H1 (cell line): ENCODE data around the gene SLC39A9. TPM values are rescaled to one million over a fixed set of nuclear protein-coding genes. Genes with fewer than 3 reads are reported as not detected.

ENCODE experiments used
- CTCF ChIA-PET: fragments of 300-600 bp; sonication (Branson Sonifier 250); formaldehyde crosslinking; loops from one replicate; lab custom pipeline; 2021; ENCODE audit not compliant: partially characterized antibody; lab: Charles Lee
- POLR2A ChIA-PET: fragments of 300-600 bp; sonication (Branson Sonifier 250); formaldehyde crosslinking; loops from one replicate; lab custom pipeline; 2021; ENCODE audit warnings: inconsistent platforms; ENCODE audit not compliant: partially characterized antibody; lab: Charles Lee
- DNase-seq, 2 experiments: peaks; one replicate each; pipeline versions ENCODE4 v3.0.0 to v3.0.0-alpha.2; 2010 to 2022; ENCODE audit warnings: low spot score in 2 of 2, low read depth in 1 of 2, mixed read lengths in 1 of 2
- FAIRE-seq: peaks from 2 replicates; lab custom pipeline; 2011; peaks lifted over from hg19 to GRCh38; lab: Jason Lieb, UNC
- H2AFZ ChIP-seq: 2 replicates; pipeline ENCODE4 v1.8.1; 2012; ENCODE audit warnings: low read length, inconsistent platforms
- H2AK5ac ChIP-seq: 2 replicates; pipeline ENCODE4 v1.6.1; 2013; ENCODE audit warnings: low read depth, low read length
- H2BK120ac ChIP-seq: replicated peaks from 2 replicates; pipeline ENCODE3; 2013; ENCODE audit warnings: low read depth, low read length, inconsistent platforms
- H2BK12ac ChIP-seq: 2 replicates; pipeline ENCODE4 v1.6.1; 2013; ENCODE audit warnings: low read depth, low read length
- H2BK15ac ChIP-seq: 2 replicates; pipeline ENCODE4 v1.6.1; 2013; ENCODE audit warnings: low read length
- H2BK20ac ChIP-seq: 2 replicates; pipeline ENCODE4 v1.6.1; 2013; ENCODE audit warnings: low read length
- H2BK5ac ChIP-seq: 2 replicates; pipeline ENCODE4 v1.6.1; 2013; ENCODE audit warnings: low read depth, low read length
- H3K14ac ChIP-seq: 2 replicates; pipeline ENCODE4 v1.6.1; 2013; ENCODE audit warnings: inconsistent platforms; ENCODE audit not compliant: insufficient read length
- H3K18ac ChIP-seq: 2 replicates; pipeline ENCODE4 v1.6.1; 2013; ENCODE audit warnings: low read length; ENCODE audit errors: extremely low read depth
- H3K23ac ChIP-seq: 2 replicates; pipeline ENCODE4 v1.6.1; 2013; ENCODE audit warnings: inconsistent platforms; ENCODE audit not compliant: insufficient read length
- H3K23me2 ChIP-seq: 2 replicates; pipeline ENCODE4 v1.6.1; 2013; ENCODE audit warnings: low read depth, low read length
- H3K27ac ChIP-seq: 2 replicates; pipeline ENCODE4 v1.6.1; 2011; ENCODE audit warnings: low read depth, low read length, inconsistent platforms
- H3K27me3 ChIP-seq, 4 experiments: replicated peaks in 1 of 4; 1 replicate in 1 of 4; 2 replicates in 3 of 4; pipeline versions ENCODE4 v1.6.1 to v1.8.1; 2011 to 2013; ENCODE audit warnings: low read length in 3 of 4, mild to moderate bottlenecking in 3 of 4, inconsistent platforms in 2 of 4, mixed read lengths in 2 of 4, moderate library complexity in 1 of 4; ENCODE audit not compliant: control insufficient read depth in 3 of 4, insufficient read depth in 3 of 4; ENCODE audit errors: extremely low read depth in 1 of 4
- H3K36me3 ChIP-seq, 4 experiments: 2 replicates each; pipeline versions ENCODE4 v1.6.1 to v1.8.1; 2011 to 2013; ENCODE audit warnings: mild to moderate bottlenecking in 4 of 4, low read length in 3 of 4, moderate library complexity in 2 of 4, control low read depth in 1 of 4, inconsistent platforms in 1 of 4; ENCODE audit not compliant: insufficient read depth in 4 of 4, control insufficient read depth in 2 of 4
- H3K4ac ChIP-seq: replicated peaks from 2 replicates; pipeline ENCODE3; 2013; ENCODE audit warnings: low read length, low read depth, mixed read lengths, inconsistent platforms; ENCODE audit not compliant: insufficient read length
- H3K4me1 ChIP-seq, 4 experiments: replicated peaks in 1 of 4; 1 replicate in 1 of 4; 2 replicates in 3 of 4; pipeline versions ENCODE4 v1.6.1 to v1.8.1; 2011 to 2013; ENCODE audit warnings: low read length in 3 of 4, inconsistent platforms in 2 of 4, mixed read lengths in 1 of 4; ENCODE audit not compliant: insufficient read depth in 4 of 4, control insufficient read depth in 3 of 4
- H3K4me2 ChIP-seq, 2 experiments: 2 replicates each; pipeline versions ENCODE4 v1.6.1 to v1.8.1; 2011 to 2013; ENCODE audit warnings: low read depth in 2 of 2, low read length in 2 of 2, control low read depth in 1 of 2, inconsistent platforms in 1 of 2, mild to moderate bottlenecking in 1 of 2; ENCODE audit not compliant: insufficient read depth in 1 of 2
- H3K4me3 ChIP-seq, 4 experiments: fragments of 200-600, 300-600 bp in 1 of 4; sonication (generic), shearing (Covaris generic), sonication (Bioruptor Twin) in 1 of 4; 2 replicates each; pipeline versions ENCODE4 v1.5.1 to v1.8.1; 2011 to 2016; ENCODE audit warnings: low read length in 4 of 4, low read depth in 3 of 4, control low read depth in 2 of 4, inconsistent platforms in 2 of 4, mild to moderate bottlenecking in 2 of 4, mixed read lengths in 1 of 4, moderate library complexity in 1 of 4; ENCODE audit not compliant: insufficient read depth in 2 of 4; ENCODE audit errors: extremely low read depth in 1 of 4
- H3K56ac ChIP-seq: replicated peaks from 2 replicates; pipeline ENCODE3; 2013; ENCODE audit warnings: low read depth, mild to moderate bottlenecking, mixed read lengths, low read length, inconsistent platforms; ENCODE audit not compliant: insufficient read length
- H3K79me1 ChIP-seq: 2 replicates; pipeline ENCODE4 v1.6.1; 2013; ENCODE audit warnings: low read depth, low read length, control low read depth
- H3K79me2 ChIP-seq, 2 experiments: 2 replicates each; pipeline versions ENCODE4 v1.6.1 to v1.8.1; 2012 to 2013; ENCODE audit warnings: low read length in 2 of 2, mild to moderate bottlenecking in 2 of 2, inconsistent platforms in 1 of 2; ENCODE audit not compliant: insufficient read depth in 2 of 2, control insufficient read depth in 1 of 2
- H3K9ac ChIP-seq, 4 experiments: replicated peaks in 1 of 4; 1 replicate in 1 of 4; 2 replicates in 3 of 4; pipeline versions ENCODE4 v1.6.1 to v1.8.1; 2011 to 2013; ENCODE audit warnings: low read depth in 3 of 4, low read length in 3 of 4, control low read depth in 2 of 4, mild to moderate bottlenecking in 2 of 4, moderate library complexity in 2 of 4, inconsistent platforms in 1 of 4; ENCODE audit errors: extremely low read depth in 1 of 4
- H3K9me3 ChIP-seq, 2 experiments: 2 replicates each; pipeline versions ENCODE4 v1.6.1 to v1.8.1; 2012 to 2013; ENCODE audit warnings: mild to moderate bottlenecking in 2 of 2, moderate library complexity in 2 of 2, control low read depth in 1 of 2, inconsistent platforms in 1 of 2, low read depth in 1 of 2, low read length in 1 of 2, mixed read lengths in 1 of 2; ENCODE audit not compliant: insufficient read depth in 2 of 2
- H4K20me1 ChIP-seq, 2 experiments: replicated peaks in 1 of 2; 2 replicates each; pipeline versions ENCODE3 to v1.8.1; 2011 to 2013; ENCODE audit warnings: inconsistent platforms in 2 of 2, low read length in 2 of 2, mild to moderate bottlenecking in 1 of 2; ENCODE audit not compliant: insufficient read depth in 2 of 2, control insufficient read depth in 1 of 2
- H4K5ac ChIP-seq: 2 replicates; pipeline ENCODE4 v1.6.1; 2013; ENCODE audit warnings: low read length, low read depth, mixed read lengths, inconsistent platforms; ENCODE audit not compliant: insufficient read length
- H4K8ac ChIP-seq: 2 replicates; pipeline ENCODE4 v1.8.0; 2013; ENCODE audit warnings: mild to moderate bottlenecking, moderate library complexity, low read length, inconsistent platforms; ENCODE audit not compliant: insufficient read depth; ENCODE audit errors: extremely low read depth
- H4K91ac ChIP-seq: replicated peaks from 2 replicates; pipeline ENCODE3; 2013; ENCODE audit warnings: low read length, mixed read lengths, inconsistent platforms; ENCODE audit not compliant: insufficient read length
- PHF8 ChIP-seq: fragments of 200-600 bp; sonication (generic); conservative IDR thresholded peaks from 2 replicates; pipeline ENCODE4 v1.7.1; 2012; ENCODE audit warnings: low read depth, mild to moderate bottlenecking, inconsistent platforms, low read length, moderate library complexity
- SIRT6 ChIP-seq: IDR thresholded peaks from one replicate; pipeline ENCODE4 v1.7.1; 2012; ENCODE audit warnings: low read length, inconsistent platforms
- ZNF274 ChIP-seq: IDR thresholded peaks from 2 replicates; pipeline ENCODE4 v1.7.0; 2012; ENCODE audit warnings: low read length, borderline replicate concordance; ENCODE audit errors: extremely low read depth
- WGBS, 2 experiments: shearing (Covaris generic) in 1 of 2; methylation state at CpG; one replicate each; pipeline versions ENCODE4 v1.1.6 to v1.1.7; 2013 to 2015; ENCODE audit warnings: low lambda C conversion rate in 2 of 2, mixed read lengths in 2 of 2, inconsistent platforms in 1 of 2, low coverage in 1 of 2, missing lambda C conversion rate in 1 of 2; ENCODE audit not compliant: insufficient replicate concordance in 2 of 2, insufficient coverage in 1 of 2, insufficient read length in 1 of 2; ENCODE audit errors: extremely low coverage in 1 of 2, missing lambda C conversion rate in 1 of 2; 5-methylcytosine and 5-hydroxymethylcytosine counted together
- polyA plus RNA-seq, 7 experiments: library from polyadenylated mRNA; depleted of rRNA in 3 of 7; stranded (reverse) in 5 of 7; unstranded in 2 of 7; fragments of >200 nt in 5 of 7; fragments of 200-250 nt in 2 of 7; gene quantifications; 1 replicate in 5 of 7; 2 replicates in 1 of 7; 4 replicates in 1 of 7; pipeline versions ENCODE4 v1.2.1 to v1.2.3, GENCODE V29; 2011 to 2013; ENCODE audit warnings: missing spikeins in 2 of 7, mixed read lengths in 2 of 7
- total RNA-seq: library from RNA; stranded (reverse); fragmentation: NEBNext Ultra II Directional; extraction: Animal tissue kit (Norgen Biotek cat#: 25700); gene quantifications from 2 replicates; pipeline ENCODE4 v1.2.1, GENCODE V29; 2021

The SLC39A9 gene
- total and polyA plus RNA-seq, 2 of the 8 experiments (the other 6 are each of a cell fraction or from before 2014, with no cell fraction given), result 31.0 to 44.2 TPM

DNA sequence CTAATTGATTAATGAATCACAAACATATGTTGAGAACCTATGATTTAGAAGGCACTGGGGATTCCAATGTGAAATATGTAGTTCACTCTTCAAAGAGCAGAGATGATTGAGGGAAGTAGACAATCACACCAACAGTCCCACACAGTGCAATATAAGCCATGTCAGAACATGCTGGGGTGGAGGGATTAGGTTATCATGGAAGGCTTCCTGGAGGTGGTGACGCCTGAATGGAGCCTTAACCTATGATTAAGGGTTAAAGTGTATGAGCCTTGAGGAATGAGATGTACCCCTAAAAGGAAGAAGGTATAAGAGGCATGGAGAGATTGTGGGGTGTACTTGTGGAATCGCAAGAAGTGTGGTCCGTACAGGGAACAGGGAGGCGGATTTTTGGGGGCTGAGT, 31.7 kb upstream of the SLC39A9 start:
- ChIA-PET POLR2A (interaction anchor here (0.7 to 3.2 kb wide), 4 partner anchors 10 to 34 kb away, joined by 3 to 10 read pairs (median 4); partner anchors contain the start of gene ERH), CTCF (interaction anchor here (0.9 to 11.8 kb wide), 5 partner anchors 20 to 126 kb away, joined by 3 to 130 read pairs (median 7); no protein-coding TSS in a partner anchor)
- no peaks in the 10 kb centered on the region for H3K23me2 ChIP-seq
- DNase-seq (no peak), FAIRE-seq (no peak)
- no peak overlapping the region for H3K23ac ChIP-seq
- H4K5ac ChIP-seq, result no peak overlapping the region
- no peak overlapping the region for H3K9ac ChIP-seq
- H3K14ac ChIP-seq, result no peak overlapping the region
- TF ChIP-seq ZNF274, result no peak
- TF ChIP-seq PHF8, result no peak
- TF ChIP-seq SIRT6, result no peak
- no peak overlapping the region for H2AFZ ChIP-seq
- no peak overlapping the region for H2BK120ac ChIP-seq
- H3K36me3 ChIP-seq, result no peaks in the 10 kb centered on the region
- no peak overlapping the region for H3K18ac ChIP-seq
- H3K56ac ChIP-seq, result no peak overlapping the region
- H3K27me3 ChIP-seq, result no peaks in the 10 kb centered on the region
- no peak overlapping the region for H2BK20ac ChIP-seq
- no peaks in the 10 kb centered on the region for H3K79me1 ChIP-seq
- H4K20me1 ChIP-seq, result peaks cover 1 to 3% of the 10 kb centered on the region in 2 experiments
- H4K91ac ChIP-seq, result no peak overlapping the region
- 85% methylated on average over 4 of the region's 4 CpGs; no CpG with 5 or more reads in 1 of the 2 experiments for WGBS, 2 experiments
- H3K9me3 ChIP-seq, result no peaks in the 10 kb centered on the region
- no peak overlapping the region for H3K4me3 ChIP-seq
- no peak overlapping the region for H2BK12ac ChIP-seq
- H4K8ac ChIP-seq, result no peak overlapping the region
- no peaks in the 10 kb centered on the region for H3K79me2 ChIP-seq
- H2BK15ac ChIP-seq, result no peak overlapping the region
- no peak overlapping the region for H3K27ac ChIP-seq
- H3K4ac ChIP-seq, result no peak overlapping the region
- no peak overlapping the region for H2AK5ac ChIP-seq
- no peak overlapping the region for H3K4me2 ChIP-seq
- H2BK5ac ChIP-seq, result no peak overlapping the region
- peaks cover 0 to 3% (median 0%) of the 10 kb centered on the region in 4 experiments; a peak in 1 of 7 replicates for H3K4me1 ChIP-seq
